ENCODE results near the gene RETSAT. TPM values are rescaled to one million over a fixed set of nuclear protein-coding genes. Genes with fewer than 3 reads are reported as not detected.
"Not testable (repeated sequence)": the region's sequence is repeated elsewhere in the genome, so short reads cannot be mapped to it uniquely, and the experiment has no call there.

Gene RETSAT
- total and polyA plus RNA-seq, 2 donors (not counting 1 experiment from before 2014, with no cell fraction given): 13.0 to 28.1 TPM

DNA sequence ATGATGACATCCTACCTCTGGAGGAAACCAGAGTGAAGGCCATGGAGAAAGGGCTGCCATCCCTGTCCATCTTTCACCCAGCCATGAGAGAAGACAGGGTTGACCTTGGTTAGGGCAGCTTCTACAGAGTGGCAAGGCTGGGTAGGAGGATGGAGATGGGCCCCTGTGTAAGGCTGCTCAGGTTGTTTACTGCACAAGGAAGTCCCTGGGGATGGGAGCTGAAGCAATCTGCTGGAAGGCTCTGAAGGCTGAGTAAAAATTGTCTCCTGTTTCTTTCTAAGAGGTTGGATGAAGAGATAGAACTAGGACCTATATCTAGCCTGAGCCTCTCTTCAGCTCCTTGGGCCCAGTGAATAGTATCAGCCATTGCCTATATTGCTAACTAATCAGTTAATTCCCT lies 14.6 kb upstream of the RETSAT start:
- Mint-ChIP-seq H3K27ac (no peak overlapping the region), H3K4me3 (no peak overlapping the region), H3K9me3 (ENCODE audit: insufficient read depth) (no peaks in the 10 kb centered on the region), H3K27me3 (no peaks in the 10 kb centered on the region), H3K4me1 (no peaks in the 10 kb centered on the region)
- Histone ChIP-seq H3K4me3 (ENCODE audit: control extremely low read depth in 1 of 5, extremely low read depth in 1 of 5, insufficient read depth in 1 of 5, low read depth in 2 of 5, low read length in 4 of 5) (no peak overlapping the region), H3K4me1 (ENCODE audit: control insufficient read depth in 2 of 2, insufficient read depth in 2 of 2, low read length in 2 of 2) (no peaks in the 10 kb centered on the region), H3K27ac (ENCODE audit: low read length in 2 of 2) (no peak overlapping the region), H3K36me3 (replicated peaks in 1 of 2; ENCODE audit: control extremely low read depth in 1 of 2, control insufficient read depth in 1 of 2, extremely low read depth in 1 of 2, insufficient read depth in 2 of 2, low read length in 1 of 2) (peaks cover 0 to 9% of the 10 kb centered on the region in 2 experiments), H3K79me2 (ENCODE audit: control insufficient read depth, insufficient read depth, low read length) (no peaks in the 10 kb centered on the region), H3K27me3 (replicated peaks in 1 of 4; ENCODE audit: control extremely low read depth in 1 of 4, control insufficient read depth in 3 of 4, insufficient read depth in 4 of 4, low read length in 3 of 4) (no peaks in the 10 kb centered on the region), H3K9me3 (ENCODE audit: control extremely low read depth in 1 of 3, control insufficient read depth in 2 of 3, insufficient read depth in 1 of 3, low read length in 2 of 3) (no peaks in the 10 kb centered on the region), H2AFZ (ENCODE audit: insufficient read depth, low read depth, low read length, poor library complexity, severe bottlenecking) (no peak overlapping the region), H4K20me1 (ENCODE audit: control insufficient read depth, insufficient read depth, low read length, poor library complexity, severe bottlenecking) (no peaks in the 10 kb centered on the region), H3K9ac (ENCODE audit: low read length) (no peak overlapping the region), H3K4me2 (replicated peaks; ENCODE audit: low read depth, low read length, poor library complexity, severe bottlenecking) (no peak overlapping the region)
- intact Hi-C loops (cut with micrococcal nuclease): no loop called here
- CTCF ChIA-PET: interaction anchor here (0.8 kb wide), 1 partner anchor 183 kb away, joined by 3 read pairs; no protein-coding TSS in a partner anchor
- POLR2A ChIA-PET: no interaction called here
- DNase-seq (no peak), ATAC-seq (ENCODE audit: low read depth) (no peak)
- TF ChIP-seq, protein P1, sequence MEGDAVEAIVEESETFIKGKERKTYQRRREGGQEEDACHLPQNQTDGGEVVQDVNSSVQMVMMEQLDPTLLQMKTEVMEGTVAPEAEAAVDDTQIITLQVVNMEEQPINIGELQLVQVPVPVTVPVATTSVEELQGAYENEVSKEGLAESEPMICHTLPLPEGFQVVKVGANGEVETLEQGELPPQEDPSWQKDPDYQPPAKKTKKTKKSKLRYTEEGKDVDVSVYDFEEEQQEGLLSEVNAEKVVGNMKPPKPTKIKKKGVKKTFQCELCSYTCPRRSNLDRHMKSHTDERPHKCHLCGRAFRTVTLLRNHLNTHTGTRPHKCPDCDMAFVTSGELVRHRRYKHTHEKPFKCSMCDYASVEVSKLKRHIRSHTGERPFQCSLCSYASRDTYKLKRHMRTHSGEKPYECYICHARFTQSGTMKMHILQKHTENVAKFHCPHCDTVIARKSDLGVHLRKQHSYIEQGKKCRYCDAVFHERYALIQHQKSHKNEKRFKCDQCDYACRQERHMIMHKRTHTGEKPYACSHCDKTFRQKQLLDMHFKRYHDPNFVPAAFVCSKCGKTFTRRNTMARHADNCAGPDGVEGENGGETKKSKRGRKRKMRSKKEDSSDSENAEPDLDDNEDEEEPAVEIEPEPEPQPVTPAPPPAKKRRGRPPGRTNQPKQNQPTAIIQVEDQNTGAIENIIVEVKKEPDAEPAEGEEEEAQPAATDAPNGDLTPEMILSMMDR (IDR thresholded peaks at IDR 0.05): no peak
- no peak for TF ChIP-seq EZH2 (IDR thresholded peaks at IDR 0.05; ENCODE audit: borderline replicate concordance, insufficient read depth, low read depth, low read length, poor library complexity, severe bottlenecking)

DNA sequence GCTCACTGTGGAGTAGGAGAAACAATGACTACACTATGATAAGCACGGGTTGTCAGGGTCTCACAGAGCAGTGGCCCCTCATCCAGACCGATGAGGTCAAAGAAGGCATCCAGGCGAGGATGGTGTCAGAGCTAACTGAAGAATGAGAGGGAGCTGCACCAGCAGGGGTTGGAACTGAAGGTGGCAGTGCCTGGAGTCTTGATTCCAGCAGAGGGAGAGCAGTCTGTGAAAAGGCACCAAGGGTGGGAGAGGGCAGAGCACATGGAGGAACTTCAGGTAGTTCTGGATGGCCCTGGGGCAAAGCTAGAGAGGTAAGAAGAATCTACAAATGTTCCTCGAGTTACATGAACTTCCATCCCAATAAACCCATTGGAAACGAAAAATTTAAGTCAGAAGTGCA lies 12.9 kb upstream of the RETSAT start:
- Histone ChIP-seq H3K4me1 (ENCODE audit: control insufficient read depth in 2 of 2, insufficient read depth in 2 of 2, low read length in 2 of 2) (no peaks in the 10 kb centered on the region), H3K9me3 (ENCODE audit: control extremely low read depth in 1 of 3, control insufficient read depth in 2 of 3, insufficient read depth in 1 of 3, low read length in 2 of 3) (no peaks in the 10 kb centered on the region), H3K79me2 (ENCODE audit: control insufficient read depth, insufficient read depth, low read length) (no peaks in the 10 kb centered on the region), H3K4me3 (ENCODE audit: control extremely low read depth in 1 of 5, extremely low read depth in 1 of 5, insufficient read depth in 1 of 5, low read depth in 2 of 5, low read length in 4 of 5) (no peak overlapping the region), H3K9ac (ENCODE audit: low read length) (no peak overlapping the region), H3K4me2 (replicated peaks; ENCODE audit: low read depth, low read length, poor library complexity, severe bottlenecking) (no peak overlapping the region), H3K36me3 (replicated peaks in 1 of 2; ENCODE audit: control extremely low read depth in 1 of 2, control insufficient read depth in 1 of 2, extremely low read depth in 1 of 2, insufficient read depth in 2 of 2, low read length in 1 of 2) (peaks cover 2 to 20% of the 10 kb centered on the region in 2 experiments), H2AFZ (ENCODE audit: insufficient read depth, low read depth, low read length, poor library complexity, severe bottlenecking) (no peak overlapping the region), H3K27me3 (replicated peaks in 1 of 4; ENCODE audit: control extremely low read depth in 1 of 4, control insufficient read depth in 3 of 4, insufficient read depth in 4 of 4, low read length in 3 of 4) (no peaks in the 10 kb centered on the region), H3K27ac (ENCODE audit: low read length in 2 of 2) (no peak overlapping the region), H4K20me1 (ENCODE audit: control insufficient read depth, insufficient read depth, low read length, poor library complexity, severe bottlenecking) (no peaks in the 10 kb centered on the region)
- intact Hi-C loops (cut with micrococcal nuclease): no loop called here
- Mint-ChIP-seq H3K27ac (no peak overlapping the region), H3K27me3 (no peaks in the 10 kb centered on the region), H3K4me3 (no peak overlapping the region), H3K4me1 (no peaks in the 10 kb centered on the region), H3K9me3 (ENCODE audit: insufficient read depth) (no peaks in the 10 kb centered on the region)
- ChIA-PET CTCF (no interaction called here), POLR2A (no interaction called here)
- ATAC-seq (ENCODE audit: low read depth): no peak
- 96% methylated on average over 4 of the region's 5 CpGs for WGBS (ENCODE audit: insufficient coverage)
- TF ChIP-seq, protein P1 (IDR thresholded peaks at IDR 0.05): no peak
- no peak for TF ChIP-seq EZH2 (IDR thresholded peaks at IDR 0.05; ENCODE audit: borderline replicate concordance, insufficient read depth, low read depth, low read length, poor library complexity, severe bottlenecking)
- DNase-seq: no peak

DNA sequence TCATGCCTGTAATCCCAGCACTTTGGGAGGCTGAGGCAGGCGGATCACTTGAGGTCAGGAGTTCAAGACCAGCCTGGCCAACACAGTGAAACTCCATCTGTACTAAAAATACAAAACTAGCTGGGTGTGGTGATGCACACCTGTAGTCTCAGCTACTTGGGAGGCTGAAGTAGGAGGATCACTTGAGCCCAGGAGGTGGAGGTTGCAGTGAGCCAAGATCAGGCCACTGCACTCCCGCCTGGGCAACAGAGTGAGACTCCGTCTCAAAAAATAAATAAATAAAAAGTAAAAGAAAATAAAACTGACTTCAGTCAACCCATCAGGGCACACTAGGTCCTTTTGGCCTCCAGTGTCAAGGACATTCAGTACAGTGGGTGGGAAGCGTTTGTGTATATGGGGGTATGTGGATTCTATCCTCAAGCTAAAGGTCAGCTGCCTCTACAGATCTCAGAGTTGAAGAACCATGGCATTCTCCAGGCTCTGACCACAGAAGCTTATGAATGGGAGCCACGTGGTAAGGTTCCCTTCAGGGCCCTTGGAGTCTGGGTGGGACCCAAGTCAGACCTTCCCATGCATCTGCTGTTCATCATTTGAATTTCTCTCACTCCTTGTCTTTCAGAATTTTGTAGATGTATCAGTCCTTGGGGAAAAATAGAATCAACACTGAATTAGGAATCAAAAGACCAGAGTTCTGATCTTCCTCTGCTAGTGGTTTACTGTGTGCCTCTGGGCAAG lies 8.5 kb upstream of the RETSAT start:
- H3K9me3 Mint-ChIP-seq (ENCODE audit: insufficient read depth); H3K27me3 Mint-ChIP-seq; H3K4me1 Mint-ChIP-seq; H3K4me2 ChIP-seq (replicated peaks; ENCODE audit: low read depth, low read length, poor library complexity, severe bottlenecking); H3K9ac ChIP-seq (ENCODE audit: low read length); H3K27ac ChIP-seq (ENCODE audit: low read length in 2 of 2); ATAC-seq (ENCODE audit: low read depth); H3K4me3 ChIP-seq (ENCODE audit: control extremely low read depth in 1 of 5, extremely low read depth in 1 of 5, insufficient read depth in 1 of 5, low read depth in 2 of 5, low read length in 4 of 5); H3K79me2 ChIP-seq (ENCODE audit: control insufficient read depth, insufficient read depth, low read length); CTCF ChIA-PET; H4K20me1 ChIP-seq (ENCODE audit: control insufficient read depth, insufficient read depth, low read length, poor library complexity, severe bottlenecking); intact Hi-C loops (cut with micrococcal nuclease); H3K27ac Mint-ChIP-seq; H3K4me3 Mint-ChIP-seq; H3K9me3 ChIP-seq (ENCODE audit: control extremely low read depth in 1 of 3, control insufficient read depth in 2 of 3, insufficient read depth in 1 of 3, low read length in 2 of 3); H3K4me1 ChIP-seq (ENCODE audit: control insufficient read depth in 2 of 2, insufficient read depth in 2 of 2, low read length in 2 of 2); H2AFZ ChIP-seq (ENCODE audit: insufficient read depth, low read depth, low read length, poor library complexity, severe bottlenecking); DNase-seq; POLR2A ChIA-PET; H3K27me3 ChIP-seq (replicated peaks in 1 of 4; ENCODE audit: control extremely low read depth in 1 of 4, control insufficient read depth in 3 of 4, insufficient read depth in 4 of 4, low read length in 3 of 4): not testable (repeated sequence)
- 100% methylated on average over 1 of the region's 5 CpGs for WGBS (ENCODE audit: insufficient coverage)
- peaks cover 2 to 22% of the 10 kb centered on the region in 2 experiments for H3K36me3 ChIP-seq (replicated peaks in 1 of 2; ENCODE audit: control extremely low read depth in 1 of 2, control insufficient read depth in 1 of 2, extremely low read depth in 1 of 2, insufficient read depth in 2 of 2, low read length in 1 of 2)
